ENCODE measurements around the gene NFX1. TPM values are rescaled to one million over a fixed set of nuclear protein-coding genes. Genes with fewer than 3 reads are reported as not detected.

The NFX1 gene
- total and polyA plus RNA-seq, 9 of the 15 experiments (the other 6 are each of a cell fraction or from before 2014, with no cell fraction given) = 8.8 to 38.9 (median 26.8) TPM

DNA sequence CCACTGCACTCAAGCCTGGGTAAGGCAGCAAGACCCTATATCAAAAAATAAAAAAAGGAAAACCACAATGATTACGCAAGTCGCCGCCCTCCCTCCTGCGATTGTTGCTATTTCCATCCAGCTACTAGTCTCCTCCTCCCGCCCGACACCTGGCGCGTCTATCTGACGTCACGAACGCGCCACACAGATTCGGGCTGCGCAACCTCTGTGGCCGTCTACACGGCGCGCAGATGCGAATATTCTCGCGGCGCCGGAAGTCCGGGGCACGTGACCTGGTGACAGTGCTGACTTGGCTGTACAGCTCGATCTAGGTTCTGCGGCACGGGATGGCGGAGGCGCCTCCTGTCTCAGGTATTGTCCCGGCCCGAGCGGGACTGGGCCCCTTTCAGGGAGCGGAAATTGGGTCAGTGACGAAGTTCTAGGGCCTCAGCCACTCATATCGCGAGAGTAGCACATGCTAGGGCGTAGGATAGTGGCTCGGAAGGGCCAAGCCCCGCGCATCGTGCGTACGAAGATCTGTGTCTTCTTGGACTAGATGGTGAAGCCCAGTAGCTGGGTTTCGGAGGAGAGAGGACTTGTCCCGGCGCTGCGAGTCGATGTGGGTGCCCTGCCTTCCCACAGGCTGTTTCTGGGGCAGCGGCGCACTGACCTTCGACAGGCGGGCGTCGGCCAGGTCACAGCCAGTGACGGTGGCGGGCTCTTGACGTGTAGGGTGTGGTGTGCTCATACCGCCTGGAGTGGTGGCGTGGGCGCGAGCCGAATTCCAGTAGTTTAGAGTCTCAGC is at the start of gene NFX1 (continued):
- TF ChIP-seq, protein P1, sequence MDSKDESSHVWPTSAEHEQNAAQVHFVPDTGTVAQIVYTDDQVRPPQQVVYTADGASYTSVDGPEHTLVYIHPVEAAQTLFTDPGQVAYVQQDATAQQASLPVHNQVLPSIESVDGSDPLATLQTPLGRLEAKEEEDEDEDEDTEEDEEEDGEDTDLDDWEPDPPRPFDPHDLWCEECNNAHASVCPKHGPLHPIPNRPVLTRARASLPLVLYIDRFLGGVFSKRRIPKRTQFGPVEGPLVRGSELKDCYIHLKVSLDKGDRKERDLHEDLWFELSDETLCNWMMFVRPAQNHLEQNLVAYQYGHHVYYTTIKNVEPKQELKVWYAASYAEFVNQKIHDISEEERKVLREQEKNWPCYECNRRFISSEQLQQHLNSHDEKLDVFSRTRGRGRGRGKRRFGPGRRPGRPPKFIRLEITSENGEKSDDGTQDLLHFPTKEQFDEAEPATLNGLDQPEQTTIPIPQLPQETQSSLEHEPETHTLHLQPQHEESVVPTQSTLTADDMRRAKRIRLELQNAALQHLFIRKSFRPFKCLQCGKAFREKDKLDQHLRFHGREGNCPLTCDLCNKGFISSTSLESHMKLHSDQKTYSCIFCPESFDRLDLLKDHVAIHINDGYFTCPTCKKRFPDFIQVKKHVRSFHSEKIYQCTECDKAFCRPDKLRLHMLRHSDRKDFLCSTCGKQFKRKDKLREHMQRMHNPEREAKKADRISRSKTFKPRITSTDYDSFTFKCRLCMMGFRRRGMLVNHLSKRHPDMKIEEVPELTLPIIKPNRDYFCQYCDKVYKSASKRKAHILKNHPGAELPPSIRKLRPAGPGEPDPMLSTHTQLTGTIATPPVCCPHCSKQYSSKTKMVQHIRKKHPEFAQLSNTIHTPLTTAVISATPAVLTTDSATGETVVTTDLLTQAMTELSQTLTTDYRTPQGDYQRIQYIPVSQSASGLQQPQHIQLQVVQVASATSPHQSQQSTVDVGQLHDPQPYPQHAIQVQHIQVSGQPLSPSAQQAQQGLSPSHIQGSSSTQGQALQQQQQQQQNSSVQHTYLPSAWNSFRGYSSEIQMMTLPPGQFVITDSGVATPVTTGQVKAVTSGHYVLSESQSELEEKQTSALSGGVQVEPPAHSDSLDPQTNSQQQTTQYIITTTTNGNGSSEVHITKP (IDR thresholded peaks at IDR 0.05; ENCODE audit: partially characterized antibody) = peak; percentile 49
- TF ChIP-seq HDAC8 (tag; IDR thresholded peaks at IDR 0.05) (0 out of 2 replicates have a peak, but pooled peaks have one; percentile 24), ZNF79 (CRISPR knock-in tag; IDR thresholded peaks at IDR 0.05; ENCODE audit: low read depth) (no peak), DIDO1 (tag; IDR thresholded peaks at IDR 0.05; ENCODE audit: low read depth) (peak; percentile 58; the same call in 1 of the 2 replicates), ZKSCAN8 (CRISPR knock-in tag; IDR thresholded peaks at IDR 0.05) (no peak), ZNF146 (CRISPR knock-in tag; IDR thresholded peaks at IDR 0.05; ENCODE audit: unreplicated experiment) (no peak), ZNF239 (CRISPR knock-in tag; IDR thresholded peaks at IDR 0.05) (no peak), SAFB2 (IDR thresholded peaks at IDR 0.05; ENCODE audit: borderline replicate concordance, low read depth, low read length, severe bottlenecking) (no peak), ZNF76 (CRISPR knock-in tag; IDR thresholded peaks at IDR 0.05; ENCODE audit: borderline replicate concordance) (0 out of 2 replicates have a peak, but pooled peaks have one; percentile 41), ZNF707 (CRISPR knock-in tag; conservative IDR thresholded peaks at IDR 0.05) (no peak), ETV5 (CRISPR knock-in tag; IDR thresholded peaks at IDR 0.05; ENCODE audit: low read depth) (peak; percentile 94), EHMT2 (IDR thresholded peaks at IDR 0.05) (no peak), ASH1L (IDR thresholded peaks at IDR 0.05; ENCODE audit: borderline replicate concordance, low read depth, partially characterized antibody) (no peak)
- TF ChIP-seq, protein P2, sequence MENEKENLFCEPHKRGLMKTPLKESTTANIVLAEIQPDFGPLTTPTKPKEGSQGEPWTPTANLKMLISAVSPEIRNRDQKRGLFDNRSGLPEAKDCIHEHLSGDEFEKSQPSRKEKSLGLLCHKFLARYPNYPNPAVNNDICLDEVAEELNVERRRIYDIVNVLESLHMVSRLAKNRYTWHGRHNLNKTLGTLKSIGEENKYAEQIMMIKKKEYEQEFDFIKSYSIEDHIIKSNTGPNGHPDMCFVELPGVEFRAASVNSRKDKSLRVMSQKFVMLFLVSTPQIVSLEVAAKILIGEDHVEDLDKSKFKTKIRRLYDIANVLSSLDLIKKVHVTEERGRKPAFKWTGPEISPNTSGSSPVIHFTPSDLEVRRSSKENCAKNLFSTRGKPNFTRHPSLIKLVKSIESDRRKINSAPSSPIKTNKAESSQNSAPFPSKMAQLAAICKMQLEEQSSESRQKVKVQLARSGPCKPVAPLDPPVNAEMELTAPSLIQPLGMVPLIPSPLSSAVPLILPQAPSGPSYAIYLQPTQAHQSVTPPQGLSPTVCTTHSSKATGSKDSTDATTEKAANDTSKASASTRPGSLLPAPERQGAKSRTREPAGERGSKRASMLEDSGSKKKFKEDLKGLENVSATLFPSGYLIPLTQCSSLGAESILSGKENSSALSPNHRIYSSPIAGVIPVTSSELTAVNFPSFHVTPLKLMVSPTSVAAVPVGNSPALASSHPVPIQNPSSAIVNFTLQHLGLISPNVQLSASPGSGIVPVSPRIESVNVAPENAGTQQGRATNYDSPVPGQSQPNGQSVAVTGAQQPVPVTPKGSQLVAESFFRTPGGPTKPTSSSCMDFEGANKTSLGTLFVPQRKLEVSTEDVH (IDR thresholded peaks at IDR 0.05; ENCODE audit: low read depth, partially characterized antibody) = peak; percentile 88
- TF ChIP-seq, protein P3, sequence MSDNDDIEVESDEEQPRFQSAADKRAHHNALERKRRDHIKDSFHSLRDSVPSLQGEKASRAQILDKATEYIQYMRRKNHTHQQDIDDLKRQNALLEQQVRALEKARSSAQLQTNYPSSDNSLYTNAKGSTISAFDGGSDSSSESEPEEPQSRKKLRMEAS (CRISPR knock-in tag; IDR thresholded peaks at IDR 0.05) = peak; percentile 95
- TF ChIP-seq, protein P4, sequence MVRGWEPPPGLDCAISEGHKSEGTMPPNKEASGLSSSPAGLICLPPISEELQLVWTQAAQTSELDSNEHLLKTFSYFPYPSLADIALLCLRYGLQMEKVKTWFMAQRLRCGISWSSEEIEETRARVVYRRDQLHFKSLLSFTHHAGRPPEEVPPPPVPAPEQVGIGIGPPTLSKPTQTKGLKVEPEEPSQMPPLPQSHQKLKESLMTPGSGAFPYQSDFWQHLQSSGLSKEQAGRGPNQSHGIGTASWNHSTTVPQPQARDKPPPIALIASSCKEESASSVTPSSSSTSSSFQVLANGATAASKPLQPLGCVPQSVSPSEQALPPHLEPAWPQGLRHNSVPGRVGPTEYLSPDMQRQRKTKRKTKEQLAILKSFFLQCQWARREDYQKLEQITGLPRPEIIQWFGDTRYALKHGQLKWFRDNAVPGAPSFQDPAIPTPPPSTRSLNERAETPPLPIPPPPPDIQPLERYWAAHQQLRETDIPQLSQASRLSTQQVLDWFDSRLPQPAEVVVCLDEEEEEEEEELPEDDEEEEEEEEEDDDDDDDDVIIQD (CRISPR knock-in tag; IDR thresholded peaks at IDR 0.05) = no peak
- TF ChIP-seq, protein P5, sequence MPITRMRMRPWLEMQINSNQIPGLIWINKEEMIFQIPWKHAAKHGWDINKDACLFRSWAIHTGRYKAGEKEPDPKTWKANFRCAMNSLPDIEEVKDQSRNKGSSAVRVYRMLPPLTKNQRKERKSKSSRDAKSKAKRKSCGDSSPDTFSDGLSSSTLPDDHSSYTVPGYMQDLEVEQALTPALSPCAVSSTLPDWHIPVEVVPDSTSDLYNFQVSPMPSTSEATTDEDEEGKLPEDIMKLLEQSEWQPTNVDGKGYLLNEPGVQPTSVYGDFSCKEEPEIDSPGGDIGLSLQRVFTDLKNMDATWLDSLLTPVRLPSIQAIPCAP (CRISPR knock-in tag; IDR thresholded peaks at IDR 0.05; ENCODE audit: borderline replicate concordance) = no peak

All from K562 (cell line).